Measurements from ENCODE around the gene NTHL1. TPM values are rescaled to one million over a fixed set of nuclear protein-coding genes. Genes with fewer than 3 reads are reported as not detected.

The NTHL1 gene
- total and polyA plus RNA-seq, 3 donors from 2014 or later = 18.0 to 35.6 (median 24.6) TPM

- peak overlapping the region; percentile 21 to 32 for H3K4me3 ChIP-seq
These were observed 43.3 kb upstream of the NTHL1 start for GRCh38 chr16:2090777-2091546.

GRCh38 chr16:2090481-2090776 lies 42.8 kb upstream of the NTHL1 start:
- H3K9me3 ChIP-seq = no peaks in the 10 kb centered on the region
- TF ChIP-seq POLR2A (IDR thresholded peaks at IDR 0.05) (no peak), CTCF (IDR thresholded peaks at IDR 0.05) (no peak)
- peak overlapping the region in 1 of 2 donors; percentile 12 for H3K4me3 ChIP-seq
- H3K27ac ChIP-seq = peak overlapping the region in 1 of 2 donors; percentile 24
- no peaks in the 10 kb centered on the region for H3K36me3 ChIP-seq (ENCODE audit: low read depth, missing control alignments)
- DNase-seq = no peak
- 86% methylated on average over 10 of the region's 14 CpGs; no CpG with 5 or more reads in 1 of the 2 donors for WGBS, 2 donors
- intact Hi-C loops (cut with DNase I; ENCODE audit: low total_unique reads) = no loop called here
- no peaks in the 10 kb centered on the region for H3K27me3 ChIP-seq
- no peaks in the 10 kb centered on the region for H3K4me1 ChIP-seq

More at GRCh38 chr16:2090777-2091546, 43.3 kb upstream of the NTHL1 start:
- intact Hi-C loops (cut with DNase I; ENCODE audit: low total_unique reads) = no loop called here
- Histone ChIP-seq H3K27ac (peak overlapping the region in 1 of 2 donors; percentile 24), H3K9me3 (no peaks in the 10 kb centered on the region), H3K36me3 (ENCODE audit: low read depth, missing control alignments) (no peaks in the 10 kb centered on the region), H3K27me3 (no peaks in the 10 kb centered on the region), H3K4me1 (no peaks in the 10 kb centered on the region)
- 59 to 70% methylated on average over 9 to 51 of the region's 101 CpGs for WGBS, 2 donors
- TF ChIP-seq CTCF (IDR thresholded peaks at IDR 0.05) (no peak), POLR2A (IDR thresholded peaks at IDR 0.05) (no peak)
- DNase-seq = peak; percentile 70

GRCh38 chr16:2089706-2090480 lies 42.3 kb upstream of the NTHL1 start:
- Histone ChIP-seq H3K27ac (peak overlapping the region in 1 of 2 donors; percentile 24), H3K27me3 (no peaks in the 10 kb centered on the region), H3K4me3 (peak overlapping the region in 1 of 2 donors; percentile 12), H3K4me1 (no peaks in the 10 kb centered on the region), H3K9me3 (no peaks in the 10 kb centered on the region), H3K36me3 (ENCODE audit: low read depth, missing control alignments) (no peaks in the 10 kb centered on the region)
- TF ChIP-seq CTCF (IDR thresholded peaks at IDR 0.05) (no peak), POLR2A (IDR thresholded peaks at IDR 0.05) (no peak)
- 48 to 74% methylated on average over 13 to 33 of the region's 44 CpGs for WGBS, 2 donors
- DNase-seq = no peak
- intact Hi-C loops (cut with DNase I; ENCODE audit: low total_unique reads) = loop anchor here (10.0 kb wide), 1 partner anchor 65 kb away; the partner anchor contains the start of gene NHERF2

GRCh38 chr16:2088759-2089358 lies 41.2 kb upstream of the NTHL1 start:
- Histone ChIP-seq H3K27me3 (no peaks in the 10 kb centered on the region), H3K36me3 (ENCODE audit: low read depth, missing control alignments) (no peaks in the 10 kb centered on the region), H3K27ac (no peak overlapping the region), H3K9me3 (no peaks in the 10 kb centered on the region), H3K4me3 (no peak overlapping the region), H3K4me1 (no peaks in the 10 kb centered on the region)
- WGBS, 2 donors = 85 to 86% methylated on average over 20 of the region's 20 CpGs
- no peak for DNase-seq
- intact Hi-C loops (cut with DNase I; ENCODE audit: low total_unique reads) = loop anchor here (10.0 kb wide), 1 partner anchor 64 kb away; the partner anchor contains the start of gene NHERF2
- no peak for TF ChIP-seq POLR2A (IDR thresholded peaks at IDR 0.05)
- TF ChIP-seq CTCF (IDR thresholded peaks at IDR 0.05) = no peak

Data from testis (tissue), 3 donors.